OCI-LY3 (cell line): ENCODE results near the gene SMAD6.

Source experiments
- CTCF ChIP-seq: fragments of 200-600, 300-600 bp; sonication (generic); IDR thresholded peaks from 2 replicates; pipeline ENCODE4 v1.5.1; 2014; ENCODE audit warnings: antibody characterized with exemption, low read length, low read depth
- EZH2phosphoT487 ChIP-seq: fragments of 200-600 bp; shearing (Covaris generic); IDR thresholded peaks from 2 replicates; pipeline ENCODE4 v1.6.1; 2018; ENCODE audit warnings: antibody characterized with exemption, mixed run types, low read depth

- TF ChIP-seq CTCF (no peak), EZH2phosphoT487 (no peak)
Observed at GRCh38 chr15:66711260-66711659, 9.2 kb downstream of the SMAD6 start.
